ENCODE measurements around the gene GON4L. TPM values are rescaled to one million over a fixed set of nuclear protein-coding genes. Genes with fewer than 3 reads are reported as not detected.

Gene GON4L
- total RNA-seq, 1 experiment from 2014 or later = 53.4 TPM

DNA sequence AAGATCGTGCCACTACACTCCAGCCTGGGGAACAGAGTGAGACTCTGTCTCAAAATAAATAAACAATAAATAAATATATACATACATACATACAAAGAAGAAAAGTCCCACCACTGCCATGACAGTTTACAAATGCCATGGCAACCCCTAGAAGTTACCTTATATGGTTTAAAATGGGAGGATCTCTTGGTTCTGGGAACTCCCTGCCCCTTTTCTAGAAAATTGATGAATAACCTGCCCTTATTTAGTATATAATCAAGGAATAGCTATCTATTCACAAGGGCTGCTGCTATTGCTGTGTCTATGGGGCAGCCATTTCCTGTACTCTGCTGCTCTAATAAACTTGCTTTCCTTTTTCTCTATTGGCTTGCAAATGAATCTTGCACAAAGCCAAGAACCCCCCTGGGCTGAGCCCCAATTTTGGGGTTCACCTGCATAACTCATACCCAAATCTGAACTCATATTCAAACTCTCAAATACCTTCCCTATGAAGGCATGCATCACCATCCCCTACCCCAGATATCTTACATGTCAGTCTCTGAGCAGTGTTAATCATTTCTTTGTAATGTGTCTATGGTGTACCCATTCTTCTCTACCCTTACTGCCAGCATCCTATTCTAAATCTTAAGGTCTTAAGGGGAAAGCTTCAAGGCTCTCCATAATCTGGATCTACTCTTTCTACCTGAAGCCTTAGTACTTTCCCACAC, 9.0 kb downstream of the GON4L start:
- TF ChIP-seq, protein P1, sequence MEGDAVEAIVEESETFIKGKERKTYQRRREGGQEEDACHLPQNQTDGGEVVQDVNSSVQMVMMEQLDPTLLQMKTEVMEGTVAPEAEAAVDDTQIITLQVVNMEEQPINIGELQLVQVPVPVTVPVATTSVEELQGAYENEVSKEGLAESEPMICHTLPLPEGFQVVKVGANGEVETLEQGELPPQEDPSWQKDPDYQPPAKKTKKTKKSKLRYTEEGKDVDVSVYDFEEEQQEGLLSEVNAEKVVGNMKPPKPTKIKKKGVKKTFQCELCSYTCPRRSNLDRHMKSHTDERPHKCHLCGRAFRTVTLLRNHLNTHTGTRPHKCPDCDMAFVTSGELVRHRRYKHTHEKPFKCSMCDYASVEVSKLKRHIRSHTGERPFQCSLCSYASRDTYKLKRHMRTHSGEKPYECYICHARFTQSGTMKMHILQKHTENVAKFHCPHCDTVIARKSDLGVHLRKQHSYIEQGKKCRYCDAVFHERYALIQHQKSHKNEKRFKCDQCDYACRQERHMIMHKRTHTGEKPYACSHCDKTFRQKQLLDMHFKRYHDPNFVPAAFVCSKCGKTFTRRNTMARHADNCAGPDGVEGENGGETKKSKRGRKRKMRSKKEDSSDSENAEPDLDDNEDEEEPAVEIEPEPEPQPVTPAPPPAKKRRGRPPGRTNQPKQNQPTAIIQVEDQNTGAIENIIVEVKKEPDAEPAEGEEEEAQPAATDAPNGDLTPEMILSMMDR (conservative IDR thresholded peaks at IDR 0.05) = no peak
- H3K14ac ChIP-seq (ENCODE audit: insufficient read depth, low read length) = no peak overlapping the region
- Mint-ChIP-seq H3K4me1 (peaks cover 6 to 7% of the 10 kb centered on the region in 2 experiments), H3K27me3 (ENCODE audit: low read depth) (no peaks in the 10 kb centered on the region), H3K27ac (peak overlapping the region in 1 of 3 experiments; percentile 51; a peak in 1 of 7 replicates), H3K9me3 (no peaks in the 10 kb centered on the region), H3K36me3 (ENCODE audit: insufficient read depth in 1 of 3, low read depth in 3 of 3) (peaks cover 38 to 75% (median 69%) of the 10 kb centered on the region in 3 experiments), H3K4me3 (no peak overlapping the region; a peak in 1 of 5 replicates)
- no peaks in the 10 kb centered on the region for H3K27me3 ChIP-seq (ENCODE audit: insufficient read depth, low read length)
- no peak overlapping the region for H3K27ac ChIP-seq (ENCODE audit: insufficient read length, low read depth, low read length)
- no peak for DNase-seq
- peaks cover 19% of the 10 kb centered on the region; the same call in 1 of the 2 replicates for H3K79me2 ChIP-seq (ENCODE audit: insufficient read depth, low read length)
- no CpG with 5 or more reads among the region's 1 CpG for WGBS (ENCODE audit: extremely low coverage, insufficient read length, low lambda C conversion rate)
- H2BK12ac ChIP-seq (ENCODE audit: insufficient read length, low read depth, low read length) = no peak overlapping the region
- H3K23ac ChIP-seq (ENCODE audit: insufficient read length, low read depth, low read length) = no peak overlapping the region
- H3K4ac ChIP-seq (ENCODE audit: low read depth, low read length) = no peak overlapping the region
- no peak overlapping the region for H2BK5ac ChIP-seq (ENCODE audit: insufficient read length, low read length)
- peaks cover 17% of the 10 kb centered on the region for H3K79me1 ChIP-seq (ENCODE audit: insufficient read depth, low read depth, low read length, poor library complexity, severe bottlenecking)
- H3K4me2 ChIP-seq (ENCODE audit: insufficient read depth, insufficient read length, low read length) = no peak overlapping the region
- no peak overlapping the region for H2BK120ac ChIP-seq (ENCODE audit: low read depth, low read length, poor library complexity, severe bottlenecking)
- no peak overlapping the region for H4K5ac ChIP-seq (ENCODE audit: insufficient read length, low read depth, low read length)
- no peak overlapping the region for H3T11ph ChIP-seq (ENCODE audit: low read length)
- no peak overlapping the region for H3K56ac ChIP-seq (ENCODE audit: insufficient read length, low read depth, low read length)
- no peak overlapping the region for H2AFZ ChIP-seq (ENCODE audit: low read length)
- H3K18ac ChIP-seq (ENCODE audit: insufficient read length, low read depth, low read length) = no peak overlapping the region
- no peaks in the 10 kb centered on the region for H3K4me1 ChIP-seq (ENCODE audit: insufficient read depth, low read length)
- H2BK15ac ChIP-seq (ENCODE audit: low read depth, low read length) = no peak overlapping the region
- H2AK5ac ChIP-seq (ENCODE audit: insufficient read length, low read length) = no peak overlapping the region
- H4K20me1 ChIP-seq (ENCODE audit: control insufficient read depth, insufficient read depth, insufficient read length) = no peaks in the 10 kb centered on the region
- H2BK20ac ChIP-seq (ENCODE audit: low read depth, low read length, poor library complexity, severe bottlenecking) = no peak overlapping the region
- H4K91ac ChIP-seq (ENCODE audit: insufficient read length, low read depth, low read length) = no peak overlapping the region
- no peak overlapping the region for H4K8ac ChIP-seq (replicated peaks; ENCODE audit: insufficient read length, low read depth, low read length)
- H3K9ac ChIP-seq (ENCODE audit: extremely low read depth, insufficient read length, low read length) = no peak overlapping the region
- H3K9me3 ChIP-seq (ENCODE audit: control insufficient read depth, low read depth, low read length) = no peaks in the 10 kb centered on the region
- no peaks in the 10 kb centered on the region for H3K23me2 ChIP-seq (ENCODE audit: insufficient read length, low read depth, low read length, poor library complexity, severe bottlenecking)
